IMR-90 (cell line): ENCODE results near the gene RHOBTB3.

Experiments used
- CEBPB ChIP-seq: IDR thresholded peaks from 2 replicates; pipeline ENCODE4 v1.6.1; 2012; ENCODE audit warnings: low read depth, low read length, improper control_type of control experiment
- CHD1 ChIP-seq: IDR thresholded peaks from 2 replicates; pipeline ENCODE4 v1.6.1; 2012; ENCODE audit warnings: low read depth, low read length, improper control_type of control experiment
- CTCF ChIP-seq: conservative IDR thresholded peaks from 2 replicates; pipeline ENCODE4 v1.5.1; 2012; ENCODE audit warnings: mild to moderate bottlenecking, low read depth, low read length, improper control_type of control experiment
- ELK1 ChIP-seq: fragments of 150-350 bp; IDR thresholded peaks from 2 replicates; pipeline ENCODE4 v1.6.1; 2016; ENCODE audit warnings: low read depth, mild to moderate bottlenecking, low read length, moderate library complexity, borderline replicate concordance
- FOS ChIP-seq: fragments of 150-350 bp; IDR thresholded peaks from 2 replicates; pipeline ENCODE4 v1.6.1; 2016; ENCODE audit warnings: low read depth, low read length
- MAFK ChIP-seq: IDR thresholded peaks from 2 replicates; pipeline ENCODE4 v1.6.1; 2012; ENCODE audit warnings: low read depth, low read length, improper control_type of control experiment
- MXI1 ChIP-seq: IDR thresholded peaks from 2 replicates; pipeline ENCODE4 v1.6.1; 2012; ENCODE audit warnings: low read depth, mild to moderate bottlenecking, low read length, moderate library complexity, borderline replicate concordance
- POLR2A ChIP-seq: IDR thresholded peaks from 2 replicates; pipeline ENCODE4 v1.6.1; 2012; ENCODE audit warnings: mild to moderate bottlenecking, low read depth, low read length
- RAD21 ChIP-seq: IDR thresholded peaks from 2 replicates; pipeline ENCODE4 v1.6.1; 2012; ENCODE audit warnings: low read length, improper control_type of control experiment
- RFX5 ChIP-seq: IDR thresholded peaks from 2 replicates; pipeline ENCODE4 v1.8.0; 2012; ENCODE audit warnings: low read depth, mild to moderate bottlenecking, low read length, moderate library complexity
- SMC3 ChIP-seq: fragments of 150-350 bp; IDR thresholded peaks from 2 replicates; pipeline ENCODE4 v1.6.1; 2016; ENCODE audit warnings: low read depth, mild to moderate bottlenecking, antibody characterized with exemption, low read length, moderate library complexity

- TF ChIP-seq CTCF = no peak
- TF ChIP-seq RAD21 = no peak
- TF ChIP-seq FOS = no peak
- TF ChIP-seq CHD1 = no peak
- no peak for TF ChIP-seq POLR2A
- no peak for TF ChIP-seq MXI1
- no peak for TF ChIP-seq ELK1
- no peak for TF ChIP-seq SMC3
- no peak for TF ChIP-seq MAFK
- no peak for TF ChIP-seq CEBPB
- TF ChIP-seq RFX5 = no peak
Measured at GRCh38 chr5:95735406-95735805, 4.3 kb downstream of the RHOBTB3 start.
